Mucosa of descending colon (tissue), 3 donors: ENCODE data around the gene EFCAB6. TPM values are rescaled to one million over a fixed set of nuclear protein-coding genes. Genes with fewer than 3 reads are reported as not detected.

Experiments
- ATAC-seq: fragments of 200-7000 bp; cut with Tn5 transposase; one replicate; pipeline ENCODE4 v1.9.1; 2020; ENCODE audit warnings: mild to moderate bottlenecking, moderate library complexity
- DNase-seq, 3 donors: peaks; one replicate each; pipeline ENCODE4 v3.0.0-alpha.2; 2020
- H3K36me3 ChIP-seq: fragments of 200-600 bp; one replicate; pipeline ENCODE4 v1.8.0; 2021; ENCODE audit warnings: low read depth, mild to moderate bottlenecking
- H3K4me1 ChIP-seq: fragments of 200-600 bp; one replicate; pipeline ENCODE4 v1.8.0; 2021; ENCODE audit warnings: low read depth, mild to moderate bottlenecking
- H3K4me3 ChIP-seq: fragments of 200-600 bp; one replicate; pipeline ENCODE4 v1.8.0; 2021; ENCODE audit warnings: mild to moderate bottlenecking
- H3K9me3 ChIP-seq: fragments of 200-600 bp; one replicate; pipeline ENCODE4 v1.8.0; 2021; ENCODE audit warnings: mild to moderate bottlenecking
- intact Hi-C, 2 donors: fragments of 100-400 bp; cut with DNase I in 1 of 2; cut with micrococcal nuclease in 1 of 2; formaldehyde crosslinking; loops; one replicate each; pipeline versions ENCODE4 v1.11.0 to v1.11.1; 2022; cut with DNase I, micrococcal nuclease
- total RNA-seq, 3 donors: library from RNA; stranded (reverse); fragmentation: NEBNext Ultra II Directional in 2 of 3; extraction: Animal tissue kit (Norgen Biotek cat#: 25700) in 2 of 3; gene quantifications; one replicate each; pipeline versions ENCODE4 v1.2.1 to v1.2.4, GENCODE V29; 2021 to 2023
- TF ChIP-seq, protein P1 (sequence below): fragments of 200-600 bp; IDR thresholded peaks from one replicate; pipeline ENCODE4 v1.8.0; 2022; ENCODE audit warnings: antibody characterized with exemption, mild to moderate bottlenecking
- donor health status: DM: no; HTN: no; CAD: no; lungs with moderate emphysema.
- donor health status: DM: no; HTN: no; CAD: no.
- donor health status: DM: no; HTN: yes; CAD: no.

EFCAB6 gene
- total RNA-seq, 3 donors from 2014 or later = 1.1 to 1.8 (median 1.7) TPM

DNA sequence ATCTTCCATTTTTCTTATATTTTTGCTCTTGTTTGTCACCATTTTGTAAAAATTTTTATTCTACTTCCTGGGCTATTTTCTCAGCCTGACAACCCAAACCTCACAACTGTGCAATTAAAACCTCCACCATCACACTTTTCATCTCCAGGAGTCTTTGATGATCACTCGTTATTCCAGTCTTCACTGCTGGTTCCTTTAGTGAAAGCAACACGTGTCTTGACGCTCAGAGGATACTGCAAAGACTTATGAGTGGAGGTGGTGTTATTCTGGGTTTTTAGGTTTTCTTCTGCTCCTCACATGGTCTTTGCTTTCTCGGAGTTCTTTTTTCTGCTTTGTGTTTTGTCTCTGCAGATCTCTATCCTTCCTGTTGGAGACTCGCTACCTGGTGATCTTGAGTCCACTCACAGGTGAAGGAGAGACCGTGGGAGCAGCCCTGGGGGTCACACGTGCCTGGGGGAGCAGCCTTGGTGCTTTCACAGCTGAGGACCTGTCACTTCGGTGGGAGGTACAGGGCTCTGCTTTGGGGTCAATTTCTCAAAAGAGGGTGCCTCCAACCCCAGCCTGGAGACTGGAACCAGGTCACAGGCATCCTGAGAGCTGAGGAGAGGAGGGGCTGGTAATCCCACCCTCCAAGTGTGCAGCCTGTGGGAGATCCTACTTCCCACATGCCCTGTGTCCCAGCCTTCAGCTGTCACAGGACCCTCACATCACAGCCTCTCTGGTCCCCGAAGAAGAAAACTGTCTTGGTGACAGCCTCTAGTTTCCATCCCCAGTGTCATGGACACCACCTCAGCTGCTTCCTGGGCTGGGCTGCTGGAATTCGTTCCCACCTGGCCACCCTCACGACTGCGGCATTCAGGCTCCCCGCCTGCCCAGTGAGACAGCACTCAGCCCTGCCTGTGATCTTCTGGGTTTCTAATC lies 39.2 kb upstream of the EFCAB6 start:
- no peak for ATAC-seq
- TF ChIP-seq, protein P1, sequence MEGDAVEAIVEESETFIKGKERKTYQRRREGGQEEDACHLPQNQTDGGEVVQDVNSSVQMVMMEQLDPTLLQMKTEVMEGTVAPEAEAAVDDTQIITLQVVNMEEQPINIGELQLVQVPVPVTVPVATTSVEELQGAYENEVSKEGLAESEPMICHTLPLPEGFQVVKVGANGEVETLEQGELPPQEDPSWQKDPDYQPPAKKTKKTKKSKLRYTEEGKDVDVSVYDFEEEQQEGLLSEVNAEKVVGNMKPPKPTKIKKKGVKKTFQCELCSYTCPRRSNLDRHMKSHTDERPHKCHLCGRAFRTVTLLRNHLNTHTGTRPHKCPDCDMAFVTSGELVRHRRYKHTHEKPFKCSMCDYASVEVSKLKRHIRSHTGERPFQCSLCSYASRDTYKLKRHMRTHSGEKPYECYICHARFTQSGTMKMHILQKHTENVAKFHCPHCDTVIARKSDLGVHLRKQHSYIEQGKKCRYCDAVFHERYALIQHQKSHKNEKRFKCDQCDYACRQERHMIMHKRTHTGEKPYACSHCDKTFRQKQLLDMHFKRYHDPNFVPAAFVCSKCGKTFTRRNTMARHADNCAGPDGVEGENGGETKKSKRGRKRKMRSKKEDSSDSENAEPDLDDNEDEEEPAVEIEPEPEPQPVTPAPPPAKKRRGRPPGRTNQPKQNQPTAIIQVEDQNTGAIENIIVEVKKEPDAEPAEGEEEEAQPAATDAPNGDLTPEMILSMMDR = no peak
- no peaks in the 10 kb centered on the region for H3K36me3 ChIP-seq
- peak in 1 of 3 donors; percentile 12 for DNase-seq
- no peaks in the 10 kb centered on the region for H3K4me1 ChIP-seq
- no peaks in the 10 kb centered on the region for H3K9me3 ChIP-seq
- intact Hi-C loops = no loop called here
- no peak overlapping the region for H3K4me3 ChIP-seq

DNA sequence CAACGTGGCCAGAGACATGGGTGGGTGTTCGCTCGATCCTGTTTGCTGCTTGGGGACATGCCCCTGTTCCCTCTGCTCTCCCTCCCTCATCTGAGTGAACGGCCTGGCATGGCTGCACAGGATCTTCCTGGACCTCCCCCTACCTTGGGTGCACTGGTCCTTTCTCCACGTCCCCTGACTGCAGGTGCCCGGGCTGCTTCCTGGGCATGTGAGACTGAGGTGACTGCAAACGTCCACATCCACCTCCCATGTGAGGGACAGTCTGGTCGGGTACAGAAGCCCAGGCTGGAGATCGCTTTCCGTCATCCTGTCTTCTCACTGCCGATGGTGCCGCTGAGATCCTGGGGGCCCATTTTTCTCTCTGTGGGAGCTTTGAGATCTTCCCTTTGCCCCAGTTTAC lies 38.4 kb upstream of the EFCAB6 start:
- ATAC-seq (no peak), DNase-seq (peak in 1 of 3 donors; percentile 19)
- intact Hi-C loops = no loop called here
- Histone ChIP-seq H3K4me3 (no peak overlapping the region), H3K9me3 (no peaks in the 10 kb centered on the region), H3K36me3 (no peaks in the 10 kb centered on the region), H3K4me1 (no peaks in the 10 kb centered on the region)
- TF ChIP-seq, protein P1 = no peak

DNA sequence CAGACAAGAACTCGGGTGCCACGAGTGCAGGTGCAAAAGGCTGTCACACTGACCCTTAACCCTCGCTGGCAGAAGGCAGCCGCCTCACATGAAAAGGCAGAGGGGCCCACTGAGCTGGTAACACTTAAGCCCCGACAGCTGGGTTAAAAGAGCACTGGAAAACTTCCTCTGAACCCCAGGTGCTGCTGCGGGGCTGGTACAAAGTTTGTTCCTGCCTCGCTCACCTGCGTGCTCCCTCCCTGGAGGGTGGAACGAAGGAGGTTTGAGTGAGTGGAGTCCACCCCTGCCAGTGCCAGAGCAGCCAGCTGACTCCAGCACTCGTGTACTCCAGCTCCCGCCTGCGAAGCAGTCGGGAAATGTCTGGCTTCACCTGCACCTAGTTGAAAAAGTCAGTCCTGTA lies 37.6 kb upstream of the EFCAB6 start:
- no peaks in the 10 kb centered on the region for H3K4me1 ChIP-seq
- ATAC-seq (no peak), DNase-seq (peak in 1 of 3 donors; percentile 17)
- no peak overlapping the region for H3K4me3 ChIP-seq
- intact Hi-C loops = no loop called here
- H3K36me3 ChIP-seq = no peaks in the 10 kb centered on the region
- TF ChIP-seq, protein P1 = no peak
- no peaks in the 10 kb centered on the region for H3K9me3 ChIP-seq

DNA sequence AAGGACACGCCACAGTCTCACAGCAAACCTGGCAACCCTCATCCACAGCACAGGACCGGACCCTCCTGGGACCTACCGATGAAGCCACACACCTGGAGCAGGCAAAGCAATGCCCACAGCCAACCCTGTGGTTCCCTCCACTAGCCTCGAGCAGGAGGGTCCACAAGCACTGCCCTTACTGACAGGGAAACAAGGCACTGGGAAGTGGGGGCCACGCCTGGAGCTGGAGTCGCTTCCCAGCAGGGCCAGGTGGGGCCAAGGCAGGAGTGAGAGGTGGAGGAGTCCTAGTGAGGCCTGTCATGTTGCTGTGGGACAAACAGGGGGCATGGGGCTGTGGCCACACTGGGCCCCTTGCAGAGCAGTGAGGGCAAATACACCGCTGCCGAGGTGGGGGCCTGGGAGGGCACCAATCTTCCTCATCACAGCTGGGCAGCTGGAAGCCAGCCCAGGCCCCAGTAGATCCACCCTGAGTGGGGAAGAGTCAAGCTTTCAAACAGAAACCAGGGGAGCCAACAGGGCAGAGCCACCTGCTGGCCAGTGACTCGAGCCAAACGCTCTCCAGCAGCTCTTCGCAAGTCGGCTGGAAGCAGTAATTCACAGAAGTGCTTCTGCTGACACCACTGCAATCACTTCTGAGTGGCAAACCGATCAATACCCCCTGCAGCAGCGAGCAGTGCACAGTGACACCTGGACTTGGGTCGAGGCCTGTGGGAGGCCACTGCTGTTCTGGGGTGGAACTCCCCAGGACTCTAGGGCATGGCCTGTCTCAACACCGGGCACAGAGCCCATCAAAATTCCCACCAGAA lies 36.5 kb upstream of the EFCAB6 start:
- Histone ChIP-seq H3K4me1 (no peaks in the 10 kb centered on the region), H3K36me3 (no peaks in the 10 kb centered on the region), H3K9me3 (no peaks in the 10 kb centered on the region), H3K4me3 (no peak overlapping the region)
- ATAC-seq (no peak), DNase-seq (peak in 1 of 3 donors; percentile 26)
- intact Hi-C loops = no loop called here
- TF ChIP-seq, protein P1 = no peak

DNA sequence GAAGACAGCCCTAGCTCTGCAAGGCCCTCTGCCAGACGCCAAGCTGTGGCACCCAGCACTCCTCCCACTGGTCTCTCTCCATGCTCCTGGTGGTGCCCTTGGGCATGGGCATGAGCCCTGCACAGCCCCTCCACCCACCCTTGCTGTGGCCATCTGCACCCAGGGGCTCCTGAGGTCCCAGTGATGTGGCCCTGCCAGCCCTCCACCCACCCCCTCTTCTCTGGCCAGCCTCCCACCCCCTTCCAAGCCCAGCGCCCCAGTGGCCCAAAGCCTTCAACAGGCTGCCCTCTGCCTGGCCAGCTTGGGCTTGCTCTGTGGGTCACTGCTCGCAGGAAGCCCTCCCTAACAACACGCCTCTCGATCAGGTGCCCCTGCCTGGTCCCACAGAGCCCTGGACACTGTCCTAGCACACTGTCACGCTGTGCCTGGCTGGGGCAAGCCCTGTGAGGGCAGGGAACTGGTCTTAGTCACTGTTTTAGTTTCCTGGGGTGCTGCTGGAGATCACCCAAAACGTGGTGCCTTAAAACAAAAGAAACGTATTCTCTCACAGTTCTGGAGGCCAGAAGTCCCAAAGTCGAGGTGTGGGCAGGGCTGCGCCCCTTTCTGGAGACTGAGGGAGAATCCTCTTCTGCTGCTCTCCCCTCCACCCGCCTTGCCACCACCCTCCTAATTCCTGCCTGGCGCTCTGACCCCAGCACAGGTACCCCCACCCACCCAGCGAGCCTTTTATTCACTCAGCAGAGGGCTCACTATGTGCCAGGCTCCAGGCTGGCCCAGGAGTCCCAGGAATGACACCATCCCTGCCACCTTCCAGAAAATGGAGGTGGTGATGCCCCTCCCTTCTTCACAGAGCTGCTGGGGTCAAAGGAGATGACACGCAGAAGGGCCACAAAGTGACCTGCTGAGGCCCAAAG lies 35.5 kb upstream of the EFCAB6 start:
- TF ChIP-seq, protein P1 = no peak
- DNase-seq (peak in 1 of 3 donors; percentile 25), ATAC-seq (no peak)
- Histone ChIP-seq H3K4me1 (no peaks in the 10 kb centered on the region), H3K9me3 (no peaks in the 10 kb centered on the region), H3K4me3 (no peak overlapping the region), H3K36me3 (no peaks in the 10 kb centered on the region)
- intact Hi-C loops = no loop called here
